GM18909 (cell line): ENCODE measurements around the gene FMNL1.

Source experiments
- ATAC-seq: cut with Tn5 transposase; IDR thresholded peaks from one replicate; pipeline ENCODE4 v1.9.1; 2021; ENCODE audit warnings: mild to moderate bottlenecking; ENCODE audit not compliant: unreplicated experiment, poor library complexity

Gene FMNL1

GRCh38 chr17:45277216-45277849 lies 55.6 kb downstream of the FMNL1 start:
- ATAC-seq = no peak

GRCh38 chr17:45277992-45278391 lies 56.3 kb downstream of the FMNL1 start:
- ATAC-seq = no peak

GRCh38 chr17:45279898-45280297 lies 58.2 kb downstream of the FMNL1 start:
- no peak for ATAC-seq

GRCh38 chr17:45282683-45283644 lies 61.3 kb downstream of the FMNL1 start:
- ATAC-seq = no peak

- ATAC-seq = no peak
Observed at GRCh38 chr17:45283711-45284110, 62.0 kb downstream of the FMNL1 start.

- no peak for ATAC-seq
Observed at GRCh38 chr17:45284176-45285140, 62.8 kb downstream of the FMNL1 start.

GRCh38 chr17:45286286-45286685 lies 64.6 kb downstream of the FMNL1 start:
- no peak for ATAC-seq

GRCh38 chr17:45287526-45288500 lies 66.1 kb downstream of the FMNL1 start:
- ATAC-seq = no peak

- ATAC-seq = no peak
Observed at GRCh38 chr17:45288825-45289224, 67.1 kb downstream of the FMNL1 start.

- ATAC-seq = no peak
Observed at GRCh38 chr17:45289301-45290268, 67.9 kb downstream of the FMNL1 start.

GRCh38 chr17:45290269-45290765 lies 68.6 kb downstream of the FMNL1 start:
- no peak for ATAC-seq

GRCh38 chr17:45291171-45291805 lies 69.6 kb downstream of the FMNL1 start:
- ATAC-seq = no peak

GRCh38 chr17:45292696-45293412 lies 71.2 kb downstream of the FMNL1 start:
- ATAC-seq = no peak

- ATAC-seq = no peak
Observed at GRCh38 chr17:45293413-45294211, 71.9 kb downstream of the FMNL1 start.

GRCh38 chr17:45294506-45294905 lies 72.8 kb downstream of the FMNL1 start:
- ATAC-seq = no peak
